Thoracic aorta (tissue), 2 donors: ENCODE measurements around the gene LMO7. TPM values are rescaled to one million over a fixed set of nuclear protein-coding genes. Genes with fewer than 3 reads are reported as not detected.

Experiments
- ATAC-seq: fragments of 150-250 bp; one replicate; pipeline ENCODE4 v1.8.0; 2017; ENCODE audit warnings: low read depth; ENCODE audit not compliant: insufficient number of reproducible peaks, low FRiP score
- DNase-seq: peaks from one replicate; pipeline ENCODE4 v3.0.0-alpha.2; 2020; ENCODE audit warnings: low spot score
- H3K27ac ChIP-seq, 2 donors: fragments of 200-600 bp; sonication (generic); 1 replicate in 1 of 2; 2 replicates in 1 of 2; pipeline ENCODE4 v1.5.1; 2016; ENCODE audit warnings: mild to moderate bottlenecking in 2 of 2, moderate library complexity in 2 of 2
- H3K27me3 ChIP-seq: fragments of 200-600 bp; sonication (generic); replicated peaks from 2 replicates; pipeline ENCODE4 v1.6.0; 2016; ENCODE audit warnings: mild to moderate bottlenecking; ENCODE audit not compliant: insufficient read depth
- H3K36me3 ChIP-seq: fragments of 200-600 bp; sonication (generic); one replicate; pipeline ENCODE4 v1.5.1; 2016
- H3K4me1 ChIP-seq, 2 donors: fragments of 200-600 bp; sonication (generic); 1 replicate in 1 of 2; 2 replicates in 1 of 2; pipeline versions ENCODE4 v1.5.1 to v1.6.0; 2016; ENCODE audit warnings: low read depth in 2 of 2, mild to moderate bottlenecking in 1 of 2; ENCODE audit not compliant: control insufficient read depth in 1 of 2
- H3K4me3 ChIP-seq: fragments of 200-600 bp; sonication (generic); 2 replicates; pipeline ENCODE4 v1.5.1; 2016; ENCODE audit warnings: mild to moderate bottlenecking
- H3K9me3 ChIP-seq: fragments of 200-600 bp; sonication (generic); 2 replicates; pipeline ENCODE4 v1.5.1; 2016
- CTCF ChIP-seq: fragments of 200-600 bp; sonication (generic); IDR thresholded peaks from one replicate; pipeline ENCODE4 v1.5.1; 2019; ENCODE audit warnings: antibody characterized with exemption
- total RNA-seq, 2 donors: library from RNA; depleted of rRNA; stranded (reverse); fragments of >200 nt; gene quantifications; one replicate each; pipeline versions ENCODE4 v1.1.0 to v1.2.3, GENCODE V29; 2016

The LMO7 gene
- total RNA-seq, 2 donors from 2014 or later, result 76.3 to 89.9 TPM

GRCh38 chr13:75847588-75847987, 211.5 kb downstream of the LMO7 start:
- ATAC-seq, result no peak

GRCh38 chr13:75850916-75851315, 214.8 kb downstream of the LMO7 start:
- Histone ChIP-seq H3K4me3 (no peak overlapping the region), H3K27me3 (no peaks in the 10 kb centered on the region), H3K36me3 (peaks cover 23% of the 10 kb centered on the region), H3K27ac (no peak overlapping the region), H3K9me3 (no peaks in the 10 kb centered on the region), H3K4me1 (no peaks in the 10 kb centered on the region)
- no peak for TF ChIP-seq CTCF
- DNase-seq (no peak), ATAC-seq (no peak)

More at GRCh38 chr13:75847588-75847987, 211.5 kb downstream of the LMO7 start:
- H3K9me3 ChIP-seq, result no peaks in the 10 kb centered on the region
- no peak for TF ChIP-seq CTCF
- H3K36me3 ChIP-seq, result peaks cover 20% of the 10 kb centered on the region
- no peaks in the 10 kb centered on the region for H3K4me1 ChIP-seq
- no peaks in the 10 kb centered on the region for H3K27me3 ChIP-seq
- H3K27ac ChIP-seq, result no peak overlapping the region
- DNase-seq, result no peak
- no peak overlapping the region for H3K4me3 ChIP-seq

- no peak for TF ChIP-seq CTCF
- H3K27ac ChIP-seq, result no peak overlapping the region
- H3K4me3 ChIP-seq, result no peak overlapping the region
- no peaks in the 10 kb centered on the region for H3K27me3 ChIP-seq
- H3K36me3 ChIP-seq, result peaks cover 26% of the 10 kb centered on the region
- ATAC-seq (no peak), DNase-seq (no peak)
- no peaks in the 10 kb centered on the region for H3K9me3 ChIP-seq
- H3K4me1 ChIP-seq, result no peaks in the 10 kb centered on the region
Observed at GRCh38 chr13:75855216-75855615, 219.1 kb downstream of the LMO7 start.

GRCh38 chr13:75855847-75856246, 219.7 kb downstream of the LMO7 start:
- no peak for ATAC-seq

GRCh38 chr13:75857291-75857690, 221.2 kb downstream of the LMO7 start:
- no peak for ATAC-seq
- no peak for TF ChIP-seq CTCF
- Histone ChIP-seq H3K36me3 (peaks cover 19% of the 10 kb centered on the region), H3K4me1 (no peaks in the 10 kb centered on the region), H3K27ac (no peak overlapping the region), H3K9me3 (no peaks in the 10 kb centered on the region), H3K4me3 (no peak overlapping the region), H3K27me3 (no peaks in the 10 kb centered on the region)
- no peak for DNase-seq

More at GRCh38 chr13:75855847-75856246, 219.7 kb downstream of the LMO7 start:
- Histone ChIP-seq H3K9me3 (no peaks in the 10 kb centered on the region), H3K4me1 (no peaks in the 10 kb centered on the region), H3K27ac (no peak overlapping the region), H3K4me3 (no peak overlapping the region), H3K27me3 (no peaks in the 10 kb centered on the region), H3K36me3 (peaks cover 20% of the 10 kb centered on the region)
- no peak for DNase-seq
- no peak for TF ChIP-seq CTCF
